ENCODE data around the gene EPB41L5.

The EPB41L5 gene

GRCh38 chr2:120204022-120204405 is 191.1 kb downstream of the EPB41L5 start:
- no peak for DNase-seq

GRCh38 chr2:120204417-120204816 is 191.5 kb downstream of the EPB41L5 start:
- no peak for DNase-seq

- no peak for DNase-seq
Observed at GRCh38 chr2:120204945-120205670, 192.2 kb downstream of the EPB41L5 start.

DNA sequence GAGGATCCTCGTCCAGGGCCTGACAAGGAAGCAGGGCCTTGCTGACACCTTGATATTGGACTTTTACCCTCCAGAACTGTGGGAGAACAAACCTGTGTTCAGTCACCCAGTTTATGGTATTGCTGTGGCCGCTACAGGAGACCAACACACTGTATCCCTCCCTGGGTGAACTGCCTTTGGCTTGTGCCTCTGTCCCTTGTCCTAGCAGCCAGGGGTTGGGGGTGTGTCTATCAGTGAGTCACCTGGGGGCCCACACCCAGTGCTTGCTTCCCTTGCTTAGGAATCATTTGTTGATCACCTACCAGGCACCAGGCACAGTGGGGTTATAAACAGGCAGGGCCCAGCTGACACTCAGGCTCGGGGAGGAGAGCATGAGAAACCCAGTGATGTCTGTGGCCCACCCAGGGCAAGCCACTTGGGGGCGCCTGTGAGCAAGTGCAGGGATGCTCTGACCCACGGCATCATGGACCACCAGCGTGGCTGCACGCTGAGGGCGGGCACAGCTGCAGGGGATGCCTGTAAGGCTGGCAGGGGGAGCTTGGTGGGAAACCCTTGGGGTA is 193.2 kb downstream of the EPB41L5 start:
- DNase-seq = peak; percentile 44

GRCh38 chr2:120208381-120209353 is 195.8 kb downstream of the EPB41L5 start:
- no peak for DNase-seq

GRCh38 chr2:120209427-120210269 is 196.8 kb downstream of the EPB41L5 start:
- DNase-seq = no peak

GRCh38 chr2:120210270-120210693 is 197.4 kb downstream of the EPB41L5 start:
- DNase-seq = no peak

- DNase-seq = no peak
Observed at GRCh38 chr2:120218181-120218580, 205.3 kb downstream of the EPB41L5 start.

- no peak for DNase-seq
Observed at GRCh38 chr2:120219291-120219690, 206.4 kb downstream of the EPB41L5 start.

DNA sequence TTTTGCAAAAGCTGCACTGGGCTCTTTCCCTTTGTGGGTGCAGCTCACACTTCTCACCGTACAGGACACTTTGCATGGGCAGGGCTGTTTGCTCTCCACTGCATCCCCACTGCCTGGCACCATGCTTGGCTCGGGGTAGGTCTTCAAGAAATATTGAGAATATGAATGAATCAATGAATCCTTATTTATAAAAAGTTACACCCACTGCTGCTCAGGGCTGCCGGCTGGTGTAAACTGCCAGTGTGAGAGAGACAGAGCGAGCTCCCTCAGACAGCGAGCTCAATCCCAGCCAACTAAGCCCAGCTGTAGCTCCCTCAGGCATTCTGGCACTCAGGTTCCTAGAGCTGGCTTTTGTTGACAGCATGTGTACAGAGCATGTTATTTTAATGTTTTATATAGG is 206.9 kb downstream of the EPB41L5 start:
- DNase-seq = no peak

DNA sequence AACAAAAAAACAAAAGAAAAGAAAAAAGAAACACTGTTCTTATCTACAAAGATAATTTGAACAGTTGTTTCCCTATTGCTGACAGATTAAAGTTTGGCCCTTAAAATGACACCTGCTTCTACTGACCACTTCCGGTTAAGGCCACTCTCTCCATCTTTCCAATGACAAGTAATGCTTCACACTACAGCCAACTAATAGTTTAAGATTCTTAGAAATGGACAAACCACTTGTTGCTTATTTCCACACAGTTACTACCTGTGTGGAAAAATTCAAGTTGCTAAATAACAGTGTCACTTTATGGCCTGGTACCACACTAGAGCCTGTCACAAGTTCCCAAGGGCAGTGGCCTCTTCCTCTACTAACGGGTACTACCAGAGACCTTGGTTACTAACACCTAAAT is 207.9 kb downstream of the EPB41L5 start:
- no peak for DNase-seq

DNA sequence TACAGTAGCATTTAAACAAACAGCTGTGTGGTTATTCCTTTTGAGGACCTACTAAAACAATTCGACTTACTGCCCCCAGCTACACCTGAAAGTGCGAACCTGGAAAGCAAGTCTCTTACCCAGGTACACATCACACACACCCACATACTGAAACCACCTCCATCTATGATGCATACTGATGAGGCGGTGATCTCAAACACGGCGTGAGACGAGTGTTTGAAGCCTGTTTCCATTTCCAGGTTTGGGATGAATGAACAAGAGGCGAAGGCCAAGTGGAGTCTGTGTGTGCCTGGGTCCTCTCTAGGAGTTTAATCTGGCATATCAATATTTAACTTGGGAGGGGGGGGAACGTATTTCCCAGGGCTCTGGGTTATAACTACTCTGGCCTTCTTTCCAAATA is 208.7 kb downstream of the EPB41L5 start:
- DNase-seq = no peak

- no peak for DNase-seq
Observed at GRCh38 chr2:120222186-120223033, 209.5 kb downstream of the EPB41L5 start.

- DNase-seq = peak; percentile 94
Observed at GRCh38 chr2:120223034-120223912, 210.4 kb downstream of the EPB41L5 start, which contains the start of gene TMEM185B. TSS of gene TMEM185B (minus strand) at chr2:120223400. CDS start at chr2:120222976, 424 bp downstream.

DNA sequence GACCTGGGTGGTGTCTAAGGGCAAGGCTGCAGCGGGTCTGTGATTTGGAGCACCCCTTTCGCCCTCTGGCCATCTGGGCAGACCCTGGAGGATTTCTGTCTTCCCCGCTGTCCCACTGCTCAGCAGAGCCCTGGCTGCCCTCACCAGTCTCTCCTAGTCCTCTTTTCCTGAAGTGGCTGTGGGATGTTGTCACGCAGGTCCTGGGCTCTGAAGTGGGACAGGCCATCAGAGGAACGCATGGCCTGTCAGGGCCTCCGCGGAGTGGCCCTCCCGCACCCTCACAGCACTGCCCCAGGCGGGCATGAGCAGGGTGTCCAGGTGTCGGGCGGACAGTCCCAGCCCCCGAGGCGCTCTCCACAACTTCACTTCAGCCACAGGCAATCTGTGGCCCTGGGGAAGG is 211.4 kb downstream of the EPB41L5 start:
- DNase-seq = no peak

- DNase-seq = no peak
Observed at GRCh38 chr2:120224735-120225548, 212.1 kb downstream of the EPB41L5 start.

- DNase-seq = no peak
Observed at GRCh38 chr2:120225549-120226065, 212.7 kb downstream of the EPB41L5 start.

- DNase-seq = no peak
Observed at GRCh38 chr2:120226316-120226715, 213.4 kb downstream of the EPB41L5 start.

Measured in activated CD4-positive, alpha-beta T cell treated with anti-CD3 and anti-CD28 coated beads, Interleukin-2, amount 50 U/mL, for 16 hours (primary cell).